ENCODE results near the gene MTMR2.
"Not testable (repeated sequence)": the region's sequence is repeated elsewhere in the genome, so short reads cannot be mapped to it uniquely, and the experiment has no call there.

The MTMR2 gene

DNA sequence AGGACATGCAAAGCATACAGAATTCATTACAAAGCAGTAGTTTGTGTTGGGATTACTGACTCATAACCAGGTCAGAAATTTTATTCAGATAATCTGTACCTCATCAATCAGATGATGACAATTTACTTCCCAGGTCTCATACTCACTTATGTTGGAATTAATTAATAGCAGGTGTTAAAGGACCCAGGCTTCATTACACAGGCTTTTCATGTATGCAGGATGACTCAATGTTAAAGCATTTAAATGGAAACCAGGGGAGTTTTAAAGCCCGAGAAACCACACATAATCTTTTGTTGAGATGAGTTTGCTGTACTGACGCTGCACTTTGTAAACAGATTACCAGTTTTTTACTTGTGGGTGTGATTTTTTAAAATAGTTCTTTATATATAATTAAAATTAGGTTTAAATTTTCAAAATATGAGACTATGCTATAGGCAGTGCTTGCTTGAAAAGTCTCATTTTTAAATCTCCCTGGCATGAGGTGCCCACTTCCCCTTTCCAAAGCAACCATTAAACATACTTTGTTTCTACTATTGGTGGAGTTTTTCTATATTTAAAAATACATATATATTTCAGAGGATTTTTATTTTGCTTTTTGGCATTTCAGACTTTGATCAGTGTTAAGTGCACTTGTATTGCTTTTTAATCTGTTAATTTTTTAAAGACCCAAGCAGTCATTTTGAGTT is 92.6 kb downstream of the MTMR2 start:
- DNase-seq (ENCODE audit: low read depth) = peak; percentile 77
- H3K4me3 ChIP-seq (ENCODE audit: low read depth, low read length) = no peak overlapping the region
- TF ChIP-seq, protein P1, sequence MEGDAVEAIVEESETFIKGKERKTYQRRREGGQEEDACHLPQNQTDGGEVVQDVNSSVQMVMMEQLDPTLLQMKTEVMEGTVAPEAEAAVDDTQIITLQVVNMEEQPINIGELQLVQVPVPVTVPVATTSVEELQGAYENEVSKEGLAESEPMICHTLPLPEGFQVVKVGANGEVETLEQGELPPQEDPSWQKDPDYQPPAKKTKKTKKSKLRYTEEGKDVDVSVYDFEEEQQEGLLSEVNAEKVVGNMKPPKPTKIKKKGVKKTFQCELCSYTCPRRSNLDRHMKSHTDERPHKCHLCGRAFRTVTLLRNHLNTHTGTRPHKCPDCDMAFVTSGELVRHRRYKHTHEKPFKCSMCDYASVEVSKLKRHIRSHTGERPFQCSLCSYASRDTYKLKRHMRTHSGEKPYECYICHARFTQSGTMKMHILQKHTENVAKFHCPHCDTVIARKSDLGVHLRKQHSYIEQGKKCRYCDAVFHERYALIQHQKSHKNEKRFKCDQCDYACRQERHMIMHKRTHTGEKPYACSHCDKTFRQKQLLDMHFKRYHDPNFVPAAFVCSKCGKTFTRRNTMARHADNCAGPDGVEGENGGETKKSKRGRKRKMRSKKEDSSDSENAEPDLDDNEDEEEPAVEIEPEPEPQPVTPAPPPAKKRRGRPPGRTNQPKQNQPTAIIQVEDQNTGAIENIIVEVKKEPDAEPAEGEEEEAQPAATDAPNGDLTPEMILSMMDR (conservative IDR thresholded peaks at IDR 0.05; ENCODE audit: low read depth, low read length) = no peak

- TF ChIP-seq, protein P1 (conservative IDR thresholded peaks at IDR 0.05; ENCODE audit: low read depth, low read length) = no peak
- no peak overlapping the region for H3K4me3 ChIP-seq (ENCODE audit: low read depth, low read length)
- no peak for DNase-seq (ENCODE audit: low read depth)
Measured at GRCh38 chr11:95829580-95830259, 94.2 kb downstream of the MTMR2 start.

DNA sequence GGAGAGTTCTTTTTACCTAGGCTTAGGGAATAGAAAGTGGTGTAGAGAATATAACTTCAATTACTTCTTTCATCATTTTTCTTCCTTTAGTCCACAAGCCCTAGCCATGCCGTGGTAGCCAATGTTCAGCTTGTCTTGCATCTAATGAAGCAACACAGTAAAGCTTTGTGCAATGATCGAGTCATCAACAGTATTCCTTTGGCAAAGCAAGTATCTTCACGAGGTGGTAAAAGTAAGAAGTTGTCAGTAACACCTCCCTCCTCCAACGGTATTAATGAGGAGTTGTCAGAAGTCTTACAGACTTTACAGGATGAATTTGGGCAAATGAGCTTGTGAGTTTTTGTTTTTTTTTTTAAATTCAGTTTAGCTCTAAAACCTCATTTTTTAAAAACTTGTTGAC is 96.2 kb downstream of the MTMR2 start:
- H3K4me3 ChIP-seq (ENCODE audit: low read depth, low read length) = no peak overlapping the region
- TF ChIP-seq, protein P1 (conservative IDR thresholded peaks at IDR 0.05; ENCODE audit: low read depth, low read length) = no peak
- peak; percentile 43 for DNase-seq (ENCODE audit: low read depth)

DNA sequence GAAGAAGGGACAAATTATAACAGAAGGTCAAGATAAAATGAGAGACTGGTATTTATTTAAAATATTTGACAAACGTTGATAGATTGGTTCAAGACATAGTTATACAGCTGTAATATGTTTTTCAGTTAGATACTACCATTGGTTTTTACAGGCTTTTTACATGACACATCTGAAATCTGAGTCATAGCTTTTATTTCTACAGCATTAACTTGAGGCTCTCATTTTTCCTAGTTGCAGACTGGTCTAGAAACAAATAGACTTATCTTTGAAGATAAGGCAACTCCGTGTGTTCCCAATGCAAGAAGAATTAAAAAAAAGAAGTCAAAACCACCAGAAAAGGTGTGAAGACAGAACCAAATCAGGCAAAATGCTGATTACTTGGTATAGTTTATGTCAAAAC is 102.3 kb downstream of the MTMR2 start:
- TF ChIP-seq, protein P1 (conservative IDR thresholded peaks at IDR 0.05; ENCODE audit: low read depth, low read length) = no peak
- DNase-seq (ENCODE audit: low read depth) = peak; percentile 66
- H3K4me3 ChIP-seq (ENCODE audit: low read depth, low read length) = no peak overlapping the region

- TF ChIP-seq, protein P1 (conservative IDR thresholded peaks at IDR 0.05; ENCODE audit: low read depth, low read length) = no peak
- DNase-seq (ENCODE audit: low read depth) = no peak
- H3K4me3 ChIP-seq (ENCODE audit: low read depth, low read length) = no peak overlapping the region
Measured at GRCh38 chr11:95816037-95816436, 107.9 kb downstream of the MTMR2 start.

GRCh38 chr11:95811052-95811451 is 112.9 kb downstream of the MTMR2 start:
- not testable (repeated sequence) for DNase-seq (ENCODE audit: low read depth); H3K4me3 ChIP-seq (ENCODE audit: low read depth, low read length)

DNA sequence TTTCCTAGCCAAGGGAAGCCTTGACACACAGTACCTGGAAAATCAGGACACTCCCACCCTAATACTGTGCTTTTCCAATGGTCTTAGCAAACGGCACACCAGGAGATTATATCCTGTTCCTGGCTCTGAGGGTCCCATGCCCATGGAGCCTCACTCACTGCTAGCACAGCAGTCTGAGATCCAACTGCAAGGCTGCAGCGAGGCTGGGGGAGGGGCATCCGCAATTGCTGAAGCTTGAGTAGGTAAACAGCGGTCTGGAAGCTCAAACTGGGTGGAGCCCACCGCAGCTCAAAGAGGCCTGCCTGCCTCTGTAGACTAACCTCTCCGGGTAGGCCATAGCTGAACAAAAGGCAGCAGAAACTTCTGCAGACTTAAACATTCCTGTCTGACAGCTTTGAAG is 117.4 kb downstream of the MTMR2 start:
- DNase-seq (ENCODE audit: low read depth); H3K4me3 ChIP-seq (ENCODE audit: low read depth, low read length): not testable (repeated sequence)

DNA sequence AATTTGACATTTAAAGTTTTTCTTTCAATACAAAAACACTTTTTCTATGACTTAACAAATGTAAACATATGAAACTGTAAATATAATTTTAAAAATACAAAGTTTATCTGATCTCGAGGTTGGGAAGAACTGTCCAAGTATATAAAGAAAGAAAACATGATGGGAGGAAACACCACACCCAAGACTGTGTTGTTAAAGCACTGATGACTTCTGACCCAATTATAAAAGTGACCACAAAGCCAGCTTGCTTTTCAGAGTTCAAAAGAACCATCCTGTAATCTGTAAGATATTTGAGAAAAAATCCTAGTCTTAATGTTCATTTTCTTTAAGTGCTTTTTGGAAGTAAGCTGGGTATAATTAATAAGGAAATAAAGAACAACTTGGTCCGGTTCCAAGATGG is 118.0 kb downstream of the MTMR2 start:
- DNase-seq (ENCODE audit: low read depth) = no peak
- no peak overlapping the region for H3K4me3 ChIP-seq (ENCODE audit: low read depth, low read length)
- TF ChIP-seq, protein P1 (conservative IDR thresholded peaks at IDR 0.05; ENCODE audit: low read depth, low read length) = no peak

Measured in choroid plexus epithelial cell (primary cell).